ENCODE data around the gene MARCKSL1. TPM values are rescaled to one million over a fixed set of nuclear protein-coding genes. Genes with fewer than 3 reads are reported as not detected.

The MARCKSL1 gene
- polyA plus RNA-seq, 1 donor (not counting 4 experiments of a cell fraction or from before 2014, with no cell fraction given): 8.5 TPM

- dilution Hi-C loops (cut with MboI; ENCODE audit: extremely low pct_ligation_motif_present, low sequenced_read_pairs): no loop called here
- Histone ChIP-seq H3K27me3 (ENCODE audit: control insufficient read depth, extremely low read depth, insufficient read depth, low read length) (no peaks in the 10 kb centered on the region), H3K4me1 (ENCODE audit: control insufficient read depth, extremely low read depth, insufficient read depth, low read length) (peaks cover 4% of the 10 kb centered on the region), H3K9ac (ENCODE audit: control insufficient read depth, extremely low read depth, insufficient read depth, low read length) (no peak overlapping the region), H3K36me3 (ENCODE audit: control insufficient read depth in 2 of 2, extremely low read depth in 1 of 2, insufficient read depth in 2 of 2, low read length in 2 of 2) (peaks cover 3 to 5% of the 10 kb centered on the region in 2 experiments), H3K9me3 (ENCODE audit: control insufficient read depth, low read depth, low read length) (no peaks in the 10 kb centered on the region), H3K9me1 (ENCODE audit: control insufficient read depth, extremely low read depth, insufficient read depth, low read length) (no peaks in the 10 kb centered on the region), H3K27ac (ENCODE audit: control insufficient read depth, insufficient read depth, low read length) (no peak overlapping the region), H3K79me2 (ENCODE audit: control insufficient read depth, insufficient read depth, low read length) (peaks cover 44% of the 10 kb centered on the region), H4K20me1 (ENCODE audit: control insufficient read depth, extremely low read depth, insufficient read depth, low read length) (no peaks in the 10 kb centered on the region), H2AFZ (ENCODE audit: control insufficient read depth, low read length) (no peak overlapping the region), H3K4me3 (ENCODE audit: control insufficient read depth in 2 of 3, extremely low read depth in 1 of 3, insufficient read depth in 2 of 3, low read depth in 1 of 3, low read length in 3 of 3) (no peak overlapping the region), H3K4me2 (ENCODE audit: control insufficient read depth, extremely low read depth, insufficient read depth, low read depth, low read length) (no peak overlapping the region)
- DNase-seq (ENCODE audit: low read depth, low spot score) (no peak), FAIRE-seq (no peak)
- TF ChIP-seq CTCF (optimal IDR thresholded peaks at IDR 0.05 in 1 of 3, IDR thresholded peaks at IDR 0.05 in 1 of 3, conservative IDR thresholded peaks at IDR 0.05 in 1 of 3; ENCODE audit: extremely low read depth in 1 of 3, insufficient read depth in 2 of 3, low read length in 3 of 3): no peak
- no peak for TF ChIP-seq EZH2 (IDR thresholded peaks at IDR 0.05; ENCODE audit: low read length)
Measured at GRCh38 chr1:32311709-32312393, 24.2 kb downstream of the MARCKSL1 start.

- H3K9me3 ChIP-seq (ENCODE audit: control insufficient read depth, low read depth, low read length): no peaks in the 10 kb centered on the region
- no peak overlapping the region for H3K27ac ChIP-seq (ENCODE audit: control insufficient read depth, insufficient read depth, low read length)
- peaks cover 52% of the 10 kb centered on the region for H3K79me2 ChIP-seq (ENCODE audit: control insufficient read depth, insufficient read depth, low read length)
- no peaks in the 10 kb centered on the region for H3K9me1 ChIP-seq (ENCODE audit: control insufficient read depth, extremely low read depth, insufficient read depth, low read length)
- H3K36me3 ChIP-seq (ENCODE audit: control insufficient read depth in 2 of 2, extremely low read depth in 1 of 2, insufficient read depth in 2 of 2, low read length in 2 of 2): peaks cover 0 to 7% of the 10 kb centered on the region in 2 experiments
- H3K27me3 ChIP-seq (ENCODE audit: control insufficient read depth, extremely low read depth, insufficient read depth, low read length): no peaks in the 10 kb centered on the region
- no peak for FAIRE-seq
- dilution Hi-C loops (cut with MboI; ENCODE audit: extremely low pct_ligation_motif_present, low sequenced_read_pairs): no loop called here
- peaks cover 4% of the 10 kb centered on the region for H3K4me1 ChIP-seq (ENCODE audit: control insufficient read depth, extremely low read depth, insufficient read depth, low read length)
- no peak overlapping the region for H3K4me3 ChIP-seq (ENCODE audit: control insufficient read depth in 2 of 3, extremely low read depth in 1 of 3, insufficient read depth in 2 of 3, low read depth in 1 of 3, low read length in 3 of 3)
- H2AFZ ChIP-seq (ENCODE audit: control insufficient read depth, low read length): no peak overlapping the region
- no peak overlapping the region for H3K9ac ChIP-seq (ENCODE audit: control insufficient read depth, extremely low read depth, insufficient read depth, low read length)
- no peak overlapping the region for H3K4me2 ChIP-seq (ENCODE audit: control insufficient read depth, extremely low read depth, insufficient read depth, low read depth, low read length)
- no peaks in the 10 kb centered on the region for H4K20me1 ChIP-seq (ENCODE audit: control insufficient read depth, extremely low read depth, insufficient read depth, low read length)
- TF ChIP-seq EZH2 (IDR thresholded peaks at IDR 0.05; ENCODE audit: low read length) (no peak), CTCF (optimal IDR thresholded peaks at IDR 0.05 in 1 of 3, IDR thresholded peaks at IDR 0.05 in 1 of 3, conservative IDR thresholded peaks at IDR 0.05 in 1 of 3; ENCODE audit: extremely low read depth in 1 of 3, insufficient read depth in 2 of 3, low read length in 3 of 3) (no peak)
- no peak for DNase-seq (ENCODE audit: low read depth, low spot score)
Measured at GRCh38 chr1:32309960-32310359, 26.1 kb downstream of the MARCKSL1 start.
